Epithelial cell of proximal tubule (primary cell): ENCODE measurements around the gene VWA1. TPM values are rescaled to one million over a fixed set of nuclear protein-coding genes. Genes with fewer than 3 reads are reported as not detected.

Source experiments
- DNase-seq: peaks from one replicate; pipeline ENCODE4 v3.0.0-alpha.2; 2011; ENCODE audit warnings: low read depth
- H3K4me3 ChIP-seq: 2 replicates; pipeline ENCODE4 v1.5.1; 2011; ENCODE audit warnings: low read depth, mild to moderate bottlenecking, low read length
- total RNA-seq: library from RNA; depleted of rRNA; stranded (reverse); fragments of >200 nt; gene quantifications from 2 replicates; pipeline ENCODE4 v1.2.3, GENCODE V29; 2015
- TF ChIP-seq, protein P1 (sequence below): conservative IDR thresholded peaks from 2 replicates; pipeline ENCODE4 v1.5.1; 2012; ENCODE audit warnings: low read depth, mild to moderate bottlenecking, low read length

VWA1 gene
- total RNA-seq, 1 donor from 2014 or later = 56.3 TPM

DNA sequence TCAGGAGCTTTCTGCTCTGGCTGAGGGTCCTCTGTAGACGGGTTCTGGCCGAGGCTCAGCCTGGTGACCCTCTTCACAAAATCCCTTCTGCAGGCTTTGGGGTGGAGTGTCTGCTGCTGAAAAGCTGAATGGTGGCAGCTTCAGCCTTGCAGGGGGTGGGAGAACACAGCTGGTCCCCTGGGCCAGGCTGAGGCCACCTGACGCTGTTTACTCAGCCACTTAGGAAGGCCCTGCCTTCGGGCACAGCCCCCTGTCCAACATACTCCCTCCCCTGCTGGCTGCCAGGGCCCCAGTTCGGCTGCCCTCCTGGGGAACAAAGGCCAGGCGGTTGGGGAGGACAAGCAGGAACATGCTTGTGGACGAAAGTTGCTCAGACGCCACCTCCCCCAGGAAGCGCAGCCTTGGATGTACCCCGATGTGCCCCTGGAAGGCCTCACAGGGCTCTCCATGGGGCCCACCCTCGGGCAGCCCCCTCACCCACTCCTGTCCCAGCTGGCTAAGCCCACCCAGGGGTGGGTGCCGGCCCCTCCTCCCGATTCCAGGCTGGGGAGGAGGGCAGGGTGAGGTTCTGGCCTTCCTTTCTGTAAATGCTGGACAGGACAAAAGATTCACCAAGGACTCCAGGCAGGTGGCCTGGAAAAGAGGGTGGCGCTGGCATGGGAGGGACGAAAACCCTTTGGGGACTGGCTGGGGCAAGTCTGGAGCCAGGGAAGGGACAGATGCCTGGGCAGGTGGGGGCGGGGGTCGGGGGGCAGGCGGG lies 14.2 kb upstream of the VWA1 start, which contains the start of gene ANKRD65:
Gene ANKRD65 (minus strand): TSS at position 130 of the 760 bp plus-strand sequence. CDS start 271 bp downstream, outside the sequence.
- no peak for DNase-seq
- TF ChIP-seq, protein P1, sequence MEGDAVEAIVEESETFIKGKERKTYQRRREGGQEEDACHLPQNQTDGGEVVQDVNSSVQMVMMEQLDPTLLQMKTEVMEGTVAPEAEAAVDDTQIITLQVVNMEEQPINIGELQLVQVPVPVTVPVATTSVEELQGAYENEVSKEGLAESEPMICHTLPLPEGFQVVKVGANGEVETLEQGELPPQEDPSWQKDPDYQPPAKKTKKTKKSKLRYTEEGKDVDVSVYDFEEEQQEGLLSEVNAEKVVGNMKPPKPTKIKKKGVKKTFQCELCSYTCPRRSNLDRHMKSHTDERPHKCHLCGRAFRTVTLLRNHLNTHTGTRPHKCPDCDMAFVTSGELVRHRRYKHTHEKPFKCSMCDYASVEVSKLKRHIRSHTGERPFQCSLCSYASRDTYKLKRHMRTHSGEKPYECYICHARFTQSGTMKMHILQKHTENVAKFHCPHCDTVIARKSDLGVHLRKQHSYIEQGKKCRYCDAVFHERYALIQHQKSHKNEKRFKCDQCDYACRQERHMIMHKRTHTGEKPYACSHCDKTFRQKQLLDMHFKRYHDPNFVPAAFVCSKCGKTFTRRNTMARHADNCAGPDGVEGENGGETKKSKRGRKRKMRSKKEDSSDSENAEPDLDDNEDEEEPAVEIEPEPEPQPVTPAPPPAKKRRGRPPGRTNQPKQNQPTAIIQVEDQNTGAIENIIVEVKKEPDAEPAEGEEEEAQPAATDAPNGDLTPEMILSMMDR = no peak
- no peak within 1 kb of the TSS for H3K4me3 ChIP-seq

DNA sequence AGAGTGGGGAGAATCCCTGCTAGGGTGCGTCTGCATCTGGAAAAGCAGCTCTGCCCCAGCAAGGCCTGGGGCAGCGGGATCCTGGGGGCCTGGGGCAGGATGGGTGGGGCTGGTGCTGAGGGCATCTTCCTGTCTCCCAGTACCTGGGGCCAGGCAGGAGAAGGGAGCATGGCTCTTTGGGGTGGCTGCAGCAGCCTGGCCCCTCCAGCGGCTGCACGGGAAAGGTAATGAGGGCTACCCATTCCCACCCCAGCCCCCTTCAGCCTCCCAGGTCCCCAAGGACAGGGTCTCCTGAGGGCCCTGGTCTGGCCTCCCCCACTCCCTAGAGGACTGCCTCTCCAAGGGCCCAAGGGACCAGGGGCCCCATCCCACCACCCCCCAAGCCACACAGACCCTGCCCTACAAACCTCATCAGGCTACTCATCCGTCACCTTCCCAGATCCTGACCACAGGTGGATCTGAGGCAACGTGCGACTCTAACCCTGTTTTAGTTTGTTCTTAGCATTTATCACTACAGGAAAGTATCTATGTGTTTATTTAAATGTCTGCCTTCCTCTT lies 13.5 kb upstream of the VWA1 start:
- no peak overlapping the region for H3K4me3 ChIP-seq
- no peak for DNase-seq
- TF ChIP-seq, protein P1 = no peak

DNA sequence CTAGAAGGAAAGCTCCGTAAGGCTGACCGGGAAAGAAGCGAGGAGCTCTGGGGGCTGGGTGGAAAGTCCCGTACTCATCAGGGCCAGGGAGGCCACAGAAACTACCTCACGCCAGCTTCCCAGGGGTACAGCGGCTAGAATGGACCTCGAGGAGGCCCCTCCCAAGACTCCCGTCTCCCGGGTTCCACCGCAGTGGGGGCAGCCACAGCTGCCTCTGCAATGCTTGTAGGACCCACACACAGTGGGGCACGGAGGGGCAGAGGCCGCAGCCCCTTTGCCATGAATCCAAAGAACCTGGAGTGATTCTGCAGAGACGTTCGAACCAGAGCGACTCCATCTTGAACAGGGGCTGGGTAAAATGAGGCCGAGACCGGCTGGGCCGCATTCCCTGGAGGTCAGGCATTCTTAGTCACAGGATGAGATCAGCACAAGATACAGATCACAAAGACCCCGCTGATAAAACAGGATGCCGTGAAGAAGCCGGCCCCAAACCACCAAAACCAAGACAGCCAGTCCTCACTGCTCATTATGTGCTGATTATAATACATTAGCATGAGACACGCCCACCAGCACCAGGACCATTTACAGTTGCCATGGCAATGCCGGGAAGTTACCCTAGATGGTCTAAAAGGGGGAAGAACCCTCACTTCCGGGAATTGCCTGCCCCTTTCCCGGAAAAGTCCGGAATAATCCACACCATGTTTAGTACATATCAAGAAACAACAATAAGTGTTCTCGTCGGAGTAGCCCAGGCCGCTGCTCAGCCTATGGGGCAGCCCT lies 12.8 kb upstream of the VWA1 start:
- TF ChIP-seq, protein P1 = no peak
- H3K4me3 ChIP-seq = no peak overlapping the region
- DNase-seq = no peak

DNA sequence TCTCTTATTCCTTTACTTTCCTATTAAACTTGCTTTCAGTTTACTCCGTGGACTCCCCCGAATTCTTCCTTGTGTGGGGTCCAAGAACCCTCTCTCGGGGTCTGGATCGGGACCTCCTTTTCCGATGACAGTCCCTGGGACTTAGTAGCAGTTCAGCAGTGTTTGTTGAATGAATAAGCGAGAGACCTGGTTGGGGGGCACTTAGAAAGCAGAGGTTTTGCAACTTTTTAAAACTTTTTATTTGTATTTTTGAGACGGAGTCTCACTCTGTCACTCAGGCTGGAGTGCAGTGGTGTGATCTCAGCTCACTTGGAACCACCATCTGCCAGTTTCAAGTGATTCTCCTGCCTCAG lies 12.3 kb upstream of the VWA1 start:
- TF ChIP-seq, protein P1 = no peak
- no peak overlapping the region for H3K4me3 ChIP-seq
- no peak for DNase-seq

DNA sequence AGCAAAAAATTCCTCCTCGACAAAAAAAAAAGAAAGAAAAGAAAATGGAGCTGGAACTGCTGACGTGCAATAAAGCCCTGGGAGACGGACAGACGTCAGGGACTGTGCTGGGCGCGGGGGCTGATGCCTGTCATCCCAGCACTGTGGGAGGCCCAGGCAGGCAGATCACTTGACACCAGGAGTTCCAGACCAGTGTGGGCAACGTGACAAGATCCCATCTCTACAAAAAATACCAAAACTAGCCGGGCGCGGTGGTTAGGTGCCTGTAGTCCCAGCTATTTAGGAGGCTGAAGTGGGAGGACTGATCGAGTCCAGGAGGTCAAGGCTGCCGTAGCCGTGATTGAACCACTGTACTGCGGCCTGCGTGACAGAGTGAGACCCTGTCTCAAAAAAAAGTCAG lies 10.8 kb upstream of the VWA1 start:
- H3K4me3 ChIP-seq = no peak overlapping the region
- TF ChIP-seq, protein P1 = no peak
- DNase-seq = no peak

DNA sequence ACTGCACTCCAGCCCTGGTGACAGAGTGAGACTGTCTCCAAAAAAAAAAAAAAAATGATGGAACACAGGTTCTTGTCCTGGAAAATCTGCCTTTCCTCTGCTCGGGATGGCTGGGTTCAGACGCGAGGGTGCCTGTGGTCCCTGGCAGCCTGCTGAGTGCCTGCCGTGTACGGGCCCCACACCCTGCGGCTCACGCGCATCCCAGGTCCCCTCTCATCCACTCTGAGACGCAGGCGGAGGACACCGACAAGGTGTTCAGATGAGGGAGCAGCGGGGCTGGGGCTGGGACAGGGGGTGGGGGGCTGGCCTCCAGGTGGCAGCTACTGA lies 10.1 kb upstream of the VWA1 start:
- no peak for DNase-seq
- no peak overlapping the region for H3K4me3 ChIP-seq
- TF ChIP-seq, protein P1 = no peak
